Thoracic aorta (tissue), 2 donors: ENCODE results near the gene GOLGA1. TPM values are rescaled to one million over a fixed set of nuclear protein-coding genes. Genes with fewer than 3 reads are reported as not detected.

ENCODE experiments used
- ATAC-seq: fragments of 150-250 bp; one replicate; pipeline ENCODE4 v1.8.0; 2017; ENCODE audit warnings: low read depth; ENCODE audit not compliant: insufficient number of reproducible peaks, low FRiP score
- DNase-seq: peaks from one replicate; pipeline ENCODE4 v3.0.0-alpha.2; 2020; ENCODE audit warnings: low spot score
- H3K27ac ChIP-seq, 2 donors: fragments of 200-600 bp; sonication (generic); 1 replicate in 1 of 2; 2 replicates in 1 of 2; pipeline ENCODE4 v1.5.1; 2016; ENCODE audit warnings: mild to moderate bottlenecking in 2 of 2, moderate library complexity in 2 of 2
- H3K27me3 ChIP-seq: fragments of 200-600 bp; sonication (generic); replicated peaks from 2 replicates; pipeline ENCODE4 v1.6.0; 2016; ENCODE audit warnings: mild to moderate bottlenecking; ENCODE audit not compliant: insufficient read depth
- H3K36me3 ChIP-seq: fragments of 200-600 bp; sonication (generic); one replicate; pipeline ENCODE4 v1.5.1; 2016
- H3K4me1 ChIP-seq, 2 donors: fragments of 200-600 bp; sonication (generic); 1 replicate in 1 of 2; 2 replicates in 1 of 2; pipeline versions ENCODE4 v1.5.1 to v1.6.0; 2016; ENCODE audit warnings: low read depth in 2 of 2, mild to moderate bottlenecking in 1 of 2; ENCODE audit not compliant: control insufficient read depth in 1 of 2
- H3K4me3 ChIP-seq: fragments of 200-600 bp; sonication (generic); 2 replicates; pipeline ENCODE4 v1.5.1; 2016; ENCODE audit warnings: mild to moderate bottlenecking
- H3K9me3 ChIP-seq: fragments of 200-600 bp; sonication (generic); 2 replicates; pipeline ENCODE4 v1.5.1; 2016
- CTCF ChIP-seq: fragments of 200-600 bp; sonication (generic); IDR thresholded peaks from one replicate; pipeline ENCODE4 v1.5.1; 2019; ENCODE audit warnings: antibody characterized with exemption
- total RNA-seq, 2 donors: library from RNA; depleted of rRNA; stranded (reverse); fragments of >200 nt; gene quantifications; one replicate each; pipeline versions ENCODE4 v1.1.0 to v1.2.3, GENCODE V29; 2016

Gene GOLGA1
- total RNA-seq, 2 donors from 2014 or later, result 11.6 to 22.2 TPM

- no peaks in the 10 kb centered on the region for H3K27me3 ChIP-seq
- peaks cover 35% of the 10 kb centered on the region for H3K36me3 ChIP-seq
- DNase-seq (no peak), ATAC-seq (no peak)
- TF ChIP-seq CTCF, result no peak
- H3K4me1 ChIP-seq, result peaks cover 15 to 27% of the 10 kb centered on the region in 2 donors
- H3K4me3 ChIP-seq, result no peak overlapping the region
- no peaks in the 10 kb centered on the region for H3K9me3 ChIP-seq
- H3K27ac ChIP-seq, result no peak overlapping the region
These were observed 83.2 kb downstream of the GOLGA1 start for GRCh38 chr9:124857533-124858162.

- no peak for DNase-seq
- ATAC-seq, result no peak
- H3K27ac ChIP-seq, result no peak overlapping the region
- no peak for TF ChIP-seq CTCF
- no peaks in the 10 kb centered on the region for H3K9me3 ChIP-seq
- H3K27me3 ChIP-seq, result no peaks in the 10 kb centered on the region
- H3K4me1 ChIP-seq, result peaks cover 21 to 31% of the 10 kb centered on the region in 2 donors
- H3K4me3 ChIP-seq, result no peak overlapping the region
- H3K36me3 ChIP-seq, result peaks cover 35% of the 10 kb centered on the region
These were observed 84.7 kb downstream of the GOLGA1 start for GRCh38 chr9:124855944-124856765.

- no peaks in the 10 kb centered on the region for H3K9me3 ChIP-seq
- peaks cover 35% of the 10 kb centered on the region for H3K36me3 ChIP-seq
- H3K4me1 ChIP-seq, result peaks cover 16 to 25% of the 10 kb centered on the region in 2 donors
- no peak for DNase-seq
- H3K27me3 ChIP-seq, result no peaks in the 10 kb centered on the region
- ATAC-seq, result no peak
- no peak overlapping the region for H3K4me3 ChIP-seq
- TF ChIP-seq CTCF, result no peak
- no peak overlapping the region for H3K27ac ChIP-seq
These were observed 85.3 kb downstream of the GOLGA1 start for GRCh38 chr9:124855566-124855943.

- DNase-seq (no peak), ATAC-seq (no peak)
- no peaks in the 10 kb centered on the region for H3K27me3 ChIP-seq
- no peaks in the 10 kb centered on the region for H3K9me3 ChIP-seq
- peaks cover 29% of the 10 kb centered on the region for H3K36me3 ChIP-seq
- no peak overlapping the region for H3K4me3 ChIP-seq
- TF ChIP-seq CTCF, result no peak
- H3K4me1 ChIP-seq, result peaks cover 9 to 18% of the 10 kb centered on the region in 2 donors
- no peak overlapping the region for H3K27ac ChIP-seq
These were observed 86.1 kb downstream of the GOLGA1 start for GRCh38 chr9:124854822-124855221.

- DNase-seq (no peak), ATAC-seq (no peak)
- Histone ChIP-seq H3K27ac (no peak overlapping the region), H3K9me3 (no peaks in the 10 kb centered on the region), H3K36me3 (peaks cover 22% of the 10 kb centered on the region), H3K4me1 (peaks cover 9 to 16% of the 10 kb centered on the region in 2 donors), H3K27me3 (no peaks in the 10 kb centered on the region), H3K4me3 (no peak overlapping the region)
- no peak for TF ChIP-seq CTCF
These were observed 86.7 kb downstream of the GOLGA1 start for GRCh38 chr9:124854161-124854560.
